T-helper 2 cell (primary cell): ENCODE measurements around the gene CYP27A1.

ENCODE experiments used
- DNase-seq, 5 experiments: peaks; one replicate each; pipeline versions ENCODE4 v3.0.0 to v3.0.0-alpha.2; 2012 to 2022

The CYP27A1 gene

DNA sequence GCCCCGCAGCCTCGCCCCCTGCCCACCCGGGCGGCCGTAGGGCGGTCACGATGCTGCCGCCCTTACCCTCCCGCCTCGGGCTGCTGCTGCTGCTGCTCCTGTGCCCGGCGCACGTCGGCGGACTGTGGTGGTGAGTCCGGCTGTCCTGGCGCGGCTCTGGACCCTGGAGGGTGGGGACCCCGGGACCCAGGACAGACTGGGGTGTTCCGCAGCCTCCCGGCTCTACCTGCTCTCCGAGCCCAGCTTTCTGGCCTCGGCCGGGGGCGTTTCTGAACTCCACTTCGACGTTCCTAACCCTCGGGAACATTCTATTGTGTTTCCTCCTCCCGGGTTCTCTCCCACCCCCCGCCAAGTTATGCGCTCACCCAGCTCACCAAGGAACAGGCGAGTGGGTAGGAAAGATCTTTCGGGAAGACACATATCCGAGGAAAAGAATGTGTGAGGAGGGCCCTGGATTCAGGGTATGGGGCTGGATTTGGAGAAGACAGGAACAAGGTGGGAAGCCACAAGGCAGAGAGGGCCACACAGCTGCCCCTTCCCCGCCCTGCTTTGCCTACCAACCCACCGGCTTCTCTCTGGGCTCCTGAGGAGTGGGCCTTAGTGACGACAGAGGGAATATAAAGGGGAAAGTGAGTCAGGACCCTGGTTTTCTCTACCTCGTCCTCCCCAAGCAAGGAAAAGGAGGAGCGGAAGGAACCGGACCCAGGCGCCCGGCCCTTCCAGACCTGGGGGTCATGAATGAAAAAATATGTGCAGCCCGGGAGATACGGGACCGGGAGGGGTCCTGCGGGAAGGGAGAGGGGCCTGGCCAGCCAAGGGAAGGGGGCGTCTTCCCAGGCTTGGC lies 78.3 kb downstream of the CYP27A1 start:
- DNase-seq: no peak

DNA sequence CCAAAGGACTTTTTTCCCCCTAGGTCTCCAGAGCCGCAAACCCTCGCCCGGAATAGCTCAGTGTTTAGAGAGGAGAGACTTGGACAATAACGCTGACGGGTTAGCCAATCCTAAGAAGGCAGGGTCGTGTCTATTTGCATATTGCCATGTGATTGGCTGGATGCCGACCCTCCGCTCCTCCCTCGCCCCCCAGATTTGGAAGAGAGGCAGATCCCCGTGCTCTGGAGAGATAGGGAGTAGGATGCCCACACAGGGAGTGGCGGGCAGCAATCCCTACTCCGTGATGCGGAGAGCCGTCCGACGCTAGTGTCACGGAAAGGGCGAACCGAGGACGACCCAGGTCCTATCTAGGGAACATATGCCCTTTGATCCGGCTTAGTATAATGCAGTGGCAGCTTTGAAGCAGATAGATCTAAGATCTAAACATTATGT lies 79.0 kb downstream of the CYP27A1 start:
- no peak for DNase-seq

DNA sequence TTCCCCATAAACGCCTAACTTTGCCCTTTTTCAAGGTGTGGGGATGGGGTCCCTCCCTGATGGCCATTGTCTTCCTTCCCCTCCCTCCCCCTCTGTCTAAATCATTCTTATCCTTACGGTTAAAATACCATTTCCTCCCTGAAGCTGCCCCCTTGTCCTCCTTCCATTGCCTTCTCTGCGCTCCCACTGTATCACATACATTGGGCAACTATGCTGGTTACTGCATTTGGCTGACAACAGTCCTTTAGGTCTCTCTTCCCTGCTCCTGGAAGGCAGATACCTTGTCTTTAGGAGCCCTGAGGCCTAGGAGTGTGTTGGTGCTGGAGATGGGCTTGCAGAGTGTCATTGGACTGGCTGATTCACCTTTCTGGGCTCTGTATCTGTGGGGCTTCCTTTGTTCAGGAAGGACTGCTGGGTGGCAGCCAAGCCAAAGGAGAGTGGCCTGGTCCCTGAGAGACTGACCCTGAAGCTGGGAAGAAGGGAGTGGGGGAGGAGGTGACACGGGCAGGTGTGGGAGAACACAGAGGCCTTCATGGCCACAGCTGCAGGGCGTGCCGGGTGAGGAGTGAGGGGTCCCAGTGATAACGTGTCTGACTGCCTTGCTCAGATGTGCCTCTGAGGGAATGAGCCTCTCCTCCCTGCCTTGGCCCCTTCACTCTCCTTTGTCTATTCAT lies 79.8 kb downstream of the CYP27A1 start:
- no peak for DNase-seq

DNA sequence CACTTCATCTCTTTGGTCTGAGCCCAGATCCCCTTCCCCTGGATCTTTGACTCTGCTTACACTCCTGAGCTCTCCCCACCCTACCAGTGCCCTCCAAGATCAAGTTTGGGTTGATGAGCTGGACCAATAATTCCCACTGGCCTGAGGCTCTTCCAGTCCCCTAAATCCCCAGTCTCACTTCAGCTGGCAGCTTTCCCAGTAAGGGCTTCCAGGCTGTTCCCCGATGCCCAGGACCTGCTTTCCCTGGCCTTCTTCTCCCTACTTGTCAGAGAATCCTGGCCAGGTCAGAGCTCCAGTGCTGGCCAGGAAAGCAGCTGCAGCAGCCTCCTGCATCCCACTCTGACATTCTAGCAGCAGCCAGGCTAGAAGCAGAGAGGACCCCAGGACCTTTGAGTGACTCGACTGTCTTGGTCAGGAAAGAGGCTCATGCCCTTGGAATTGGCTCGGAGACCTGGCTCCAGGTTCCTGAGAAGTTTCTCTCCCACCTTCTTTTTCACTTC lies 81.1 kb downstream of the CYP27A1 start:
- DNase-seq: no peak
